MM.1S (cell line): ENCODE data around the gene CR1L.
"Not testable (repeated sequence)": the region's sequence is repeated elsewhere in the genome, so short reads cannot be mapped to it uniquely, and the experiment has no call there.

ENCODE experiments used
- DNase-seq: peaks from one replicate; pipeline ENCODE4 v3.0.0-alpha.2; 2015
- H2AFZ ChIP-seq: fragments of 300-600 bp; sonication (generic); 2 replicates; pipeline ENCODE4 v1.6.0; 2016; ENCODE audit warnings: antibody characterized with exemption, low read length
- H3F3A ChIP-seq: fragments of 300-600 bp; sonication (generic); 2 replicates; pipeline ENCODE4 v1.6.1; 2016; ENCODE audit warnings: mild to moderate bottlenecking, antibody characterized with exemption, low read length, moderate library complexity, mixed read lengths; ENCODE audit not compliant: insufficient read depth
- H3K27ac ChIP-seq: fragments of 300-600 bp; sonication (generic); 2 replicates; pipeline ENCODE4 v1.5.1; 2016; ENCODE audit warnings: mild to moderate bottlenecking, low read length
- H3K27me3 ChIP-seq: fragments of 300-600 bp; sonication (generic); replicated peaks from 2 replicates; pipeline ENCODE4 v1.6.0; 2016; ENCODE audit warnings: low read length; ENCODE audit not compliant: insufficient read depth
- H3K36me3 ChIP-seq: fragments of 300-600 bp; sonication (generic); replicated peaks from 2 replicates; pipeline ENCODE4 v1.6.1; 2016; ENCODE audit warnings: mild to moderate bottlenecking, low read length, mixed read lengths; ENCODE audit not compliant: insufficient read depth
- H3K4me1 ChIP-seq: fragments of 300-600 bp; sonication (generic); 2 replicates; pipeline ENCODE4 v1.6.1; 2016; ENCODE audit warnings: low read length, mixed read lengths
- H3K4me2 ChIP-seq: fragments of 300-600 bp; sonication (generic); 2 replicates; pipeline ENCODE4 v1.6.0; 2016; ENCODE audit warnings: low read depth, low read length
- H3K4me3 ChIP-seq: fragments of 300-600 bp; sonication (generic); 2 replicates; pipeline ENCODE4 v1.5.1; 2016; ENCODE audit warnings: low read length, mixed read lengths
- H3K79me2 ChIP-seq: fragments of 300-600 bp; sonication (generic); 2 replicates; pipeline ENCODE4 v1.6.1; 2016; ENCODE audit warnings: mixed run types, low read length, mixed read lengths
- H3K9ac ChIP-seq: fragments of 300-600 bp; sonication (generic); 2 replicates; pipeline ENCODE4 v1.6.1; 2016; ENCODE audit warnings: low read length, mixed read lengths
- H3K9me2 ChIP-seq: fragments of 300-600 bp; sonication (generic); replicated peaks from 2 replicates; pipeline ENCODE4 v1.6.1; 2016; ENCODE audit warnings: mild to moderate bottlenecking, low read length, mixed read lengths; ENCODE audit not compliant: insufficient read depth
- H3K9me3 ChIP-seq: fragments of 300-600 bp; sonication (generic); replicated peaks from 2 replicates; pipeline ENCODE4 v1.6.1; 2016; ENCODE audit warnings: mild to moderate bottlenecking, low read length, mixed read lengths; ENCODE audit not compliant: insufficient read depth
- H4K20me1 ChIP-seq: fragments of 300-600 bp; sonication (generic); 2 replicates; pipeline ENCODE4 v1.6.1; 2016; ENCODE audit warnings: mild to moderate bottlenecking, low read length, moderate library complexity, mixed read lengths; ENCODE audit not compliant: insufficient read depth
- CTCF ChIP-seq: fragments of 300-600 bp; sonication (generic); IDR thresholded peaks from 2 replicates; pipeline ENCODE4 v1.5.1; 2016; ENCODE audit warnings: antibody characterized with exemption, low read length, mixed read lengths
- EZH2 ChIP-seq: fragments of 300-600 bp; sonication (generic); optimal IDR thresholded peaks from 2 replicates; pipeline ENCODE3; 2017; ENCODE audit warnings: low read depth, mild to moderate bottlenecking, antibody characterized with exemption, low read length, mixed read lengths
- EZH2phosphoT487 ChIP-seq: fragments of 300-600 bp; sonication (generic); IDR thresholded peaks from 2 replicates; pipeline ENCODE4 v1.6.1; 2018; ENCODE audit warnings: antibody characterized with exemption, low read length

CR1L gene

GRCh38 chr1:207635569-207636186, 9.3 kb upstream of the CR1L start:
- not testable (repeated sequence) for H3K4me2 ChIP-seq, H3K9me2 ChIP-seq, H3K9ac ChIP-seq, H3K4me3 ChIP-seq, DNase-seq, H4K20me1 ChIP-seq, H3K79me2 ChIP-seq, H3K36me3 ChIP-seq, H3K4me1 ChIP-seq, H2AFZ ChIP-seq, H3F3A ChIP-seq, H3K27me3 ChIP-seq, H3K9me3 ChIP-seq, H3K27ac ChIP-seq

GRCh38 chr1:207638487-207639145, 6.3 kb upstream of the CR1L start:
- H3K4me1 ChIP-seq, H3F3A ChIP-seq, H3K4me3 ChIP-seq, H3K36me3 ChIP-seq, H3K4me2 ChIP-seq, H3K9ac ChIP-seq, H3K79me2 ChIP-seq, H3K9me2 ChIP-seq, H3K27me3 ChIP-seq, DNase-seq, H4K20me1 ChIP-seq, H3K27ac ChIP-seq, H2AFZ ChIP-seq, H3K9me3 ChIP-seq: not testable (repeated sequence)

GRCh38 chr1:207639362-207639761, 5.6 kb upstream of the CR1L start:
- H3K4me1 ChIP-seq, H3K9me3 ChIP-seq, H3K79me2 ChIP-seq, H3K4me2 ChIP-seq, H2AFZ ChIP-seq, DNase-seq, H3K27ac ChIP-seq, H3K36me3 ChIP-seq, H3F3A ChIP-seq, H4K20me1 ChIP-seq, H3K9ac ChIP-seq, H3K27me3 ChIP-seq, H3K4me3 ChIP-seq, H3K9me2 ChIP-seq: not testable (repeated sequence)

- Histone ChIP-seq H2AFZ (no peak overlapping the region), H3K9ac (no peak overlapping the region), H3K4me3 (no peak overlapping the region), H3K79me2 (no peaks in the 10 kb centered on the region), H3K9me3 (no peaks in the 10 kb centered on the region), H3K4me1 (no peaks in the 10 kb centered on the region), H3K4me2 (no peak overlapping the region), H3K36me3 (no peaks in the 10 kb centered on the region), H4K20me1 (no peaks in the 10 kb centered on the region), H3K27ac (no peak overlapping the region), H3K9me2 (no peaks in the 10 kb centered on the region), H3F3A (no peaks in the 10 kb centered on the region), H3K27me3 (no peaks in the 10 kb centered on the region)
- no peak for DNase-seq
- TF ChIP-seq EZH2phosphoT487 (no peak), EZH2 (no peak), CTCF (no peak)
Observed at GRCh38 chr1:207644166-207644851, 624 bp upstream of the CR1L start.
